ENCODE measurements around the gene CDH3.

CDH3 gene

GRCh38 chr16:68644715-68645493 lies at the start of gene CDH3:
TSS of gene CDH3 (plus strand) at chr16:68645310. CDS start at chr16:68645380, 70 bp downstream.
- DNase-seq (peak; percentile 39), ATAC-seq (replicated peaks) (peak; percentile 67 to 74)
- Mint-ChIP-seq H3K27ac (peak within 1 kb of the TSS; percentile 87), H3K9me3 (no peaks in the 10 kb centered on the region), H3K4me3 (peak within 1 kb of the TSS; percentile 53 to 74), H3K4me1 (peaks cover 7 to 29% of the 10 kb centered on the region in 2 donors), H3K27me3 (peaks cover 59 to 80% of the 10 kb centered on the region in 2 donors), H3K36me3 (no peaks in the 10 kb centered on the region)

GRCh38 chr16:68596266-68596665 lies 48.8 kb upstream of the CDH3 start:
- no peak overlapping the region for H3K4me3 Mint-ChIP-seq
- H3K9me3 Mint-ChIP-seq, result peaks cover 7 to 10% of the 10 kb centered on the region in 2 donors
- peaks cover 4 to 5% of the 10 kb centered on the region in 2 donors for H3K27me3 Mint-ChIP-seq
- no peaks in the 10 kb centered on the region for H3K4me1 Mint-ChIP-seq
- no peak overlapping the region for H3K27ac Mint-ChIP-seq
- DNase-seq (no peak), ATAC-seq (replicated peaks) (no peak)
- peaks cover 7 to 16% of the 10 kb centered on the region in 2 donors for H3K36me3 Mint-ChIP-seq

DNA sequence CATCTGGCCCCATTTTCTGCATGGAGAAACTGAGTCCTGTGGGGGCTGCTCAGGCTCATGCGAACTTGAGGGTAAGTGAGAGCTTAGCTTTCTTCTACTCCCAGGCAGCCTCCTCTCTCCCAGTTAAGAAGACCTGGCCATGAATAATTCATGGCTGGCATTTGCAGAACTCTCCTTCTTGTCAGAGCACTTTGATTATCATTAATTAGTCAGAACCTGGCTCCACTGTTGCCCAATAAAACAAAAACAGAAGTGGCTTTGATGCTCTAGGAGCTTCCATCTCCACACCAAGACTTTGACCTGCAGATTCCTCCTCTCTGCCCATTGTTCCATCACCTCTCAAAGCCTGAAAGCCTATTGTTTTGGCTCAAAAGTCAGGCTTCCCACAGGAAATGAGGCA lies 45.5 kb upstream of the CDH3 start:
- Mint-ChIP-seq H3K27me3 (no peaks in the 10 kb centered on the region), H3K9me3 (no peaks in the 10 kb centered on the region), H3K4me1 (no peaks in the 10 kb centered on the region), H3K36me3 (no peaks in the 10 kb centered on the region), H3K27ac (no peak overlapping the region), H3K4me3 (no peak overlapping the region)
- no peak for DNase-seq
- ATAC-seq (replicated peaks), result no peak

GRCh38 chr16:68605746-68606145 lies 39.4 kb upstream of the CDH3 start:
- Mint-ChIP-seq H3K36me3 (peaks cover 0 to 2% of the 10 kb centered on the region in 2 donors), H3K27ac (no peak overlapping the region), H3K27me3 (no peaks in the 10 kb centered on the region), H3K4me1 (no peaks in the 10 kb centered on the region), H3K4me3 (no peak overlapping the region), H3K9me3 (peaks cover 0 to 2% of the 10 kb centered on the region in 2 donors)
- ATAC-seq (replicated peaks) (peak in 1 of 2 donors; percentile 23), DNase-seq (no peak)

- no peak for DNase-seq
These were observed 37.7 kb upstream of the CDH3 start for GRCh38 chr16:68607443-68607842.

DNA sequence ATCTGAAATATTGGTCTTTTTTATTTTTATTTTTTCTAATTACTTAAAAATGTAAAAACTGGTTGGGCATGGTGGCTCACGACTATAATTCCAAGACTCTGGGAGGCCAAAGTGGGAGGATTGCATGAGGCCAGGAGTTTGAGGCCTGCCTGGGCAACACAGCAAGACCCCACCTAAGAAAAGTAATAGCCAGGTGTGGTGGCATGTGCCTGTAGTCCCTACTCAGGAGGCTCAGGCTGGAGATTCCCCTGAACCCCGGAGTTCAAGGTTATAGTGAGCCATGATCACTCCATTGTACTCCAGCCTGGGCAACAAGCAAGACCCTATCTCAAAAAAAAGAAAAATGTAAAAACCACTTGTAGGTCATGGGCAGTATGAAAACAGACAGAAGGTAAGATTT lies 36.8 kb upstream of the CDH3 start:
- Mint-ChIP-seq H3K36me3 (peaks cover 0 to 2% of the 10 kb centered on the region in 2 donors), H3K9me3 (peaks cover 0 to 5% of the 10 kb centered on the region in 2 donors), H3K4me3 (no peak overlapping the region), H3K4me1 (no peaks in the 10 kb centered on the region), H3K27me3 (no peaks in the 10 kb centered on the region), H3K27ac (no peak overlapping the region)
- no peak for ATAC-seq (replicated peaks)
- DNase-seq, result no peak

More at GRCh38 chr16:68607443-68607842, 37.7 kb upstream of the CDH3 start:
- Mint-ChIP-seq H3K36me3 (peaks cover 0 to 2% of the 10 kb centered on the region in 2 donors), H3K27ac (peak overlapping the region; percentile 37), H3K9me3 (peaks cover 0 to 3% of the 10 kb centered on the region in 2 donors), H3K27me3 (no peaks in the 10 kb centered on the region), H3K4me3 (no peak overlapping the region), H3K4me1 (no peaks in the 10 kb centered on the region)
- peak; percentile 36 to 39 for ATAC-seq (replicated peaks)

DNA sequence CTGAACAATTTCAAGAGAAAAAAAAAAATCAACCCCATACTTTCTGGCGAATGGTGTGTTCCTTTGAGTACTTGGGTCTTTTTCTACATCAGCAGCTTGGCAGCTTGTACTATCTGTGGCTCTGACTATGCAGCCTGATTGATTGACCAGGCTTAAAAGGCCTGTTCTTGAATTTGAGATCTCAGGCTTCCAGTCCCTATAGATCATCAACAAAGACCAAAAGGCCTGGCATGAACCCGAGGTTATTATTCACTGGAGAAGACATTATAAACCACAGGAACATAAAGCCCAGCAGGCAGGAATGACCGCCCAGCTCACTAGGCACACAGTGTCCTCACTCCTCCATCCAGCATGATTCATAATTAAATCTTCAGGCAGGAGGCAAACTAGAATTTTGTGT lies 32.1 kb upstream of the CDH3 start:
- ATAC-seq (replicated peaks) (no peak), DNase-seq (no peak)
- H3K27ac Mint-ChIP-seq, result no peak overlapping the region
- no peaks in the 10 kb centered on the region for H3K4me1 Mint-ChIP-seq
- H3K9me3 Mint-ChIP-seq, result peaks cover 4 to 13% of the 10 kb centered on the region in 2 donors
- H3K27me3 Mint-ChIP-seq, result peaks cover 0 to 5% of the 10 kb centered on the region in 2 donors
- H3K36me3 Mint-ChIP-seq, result peaks cover 0 to 4% of the 10 kb centered on the region in 2 donors
- H3K4me3 Mint-ChIP-seq, result no peak overlapping the region

DNA sequence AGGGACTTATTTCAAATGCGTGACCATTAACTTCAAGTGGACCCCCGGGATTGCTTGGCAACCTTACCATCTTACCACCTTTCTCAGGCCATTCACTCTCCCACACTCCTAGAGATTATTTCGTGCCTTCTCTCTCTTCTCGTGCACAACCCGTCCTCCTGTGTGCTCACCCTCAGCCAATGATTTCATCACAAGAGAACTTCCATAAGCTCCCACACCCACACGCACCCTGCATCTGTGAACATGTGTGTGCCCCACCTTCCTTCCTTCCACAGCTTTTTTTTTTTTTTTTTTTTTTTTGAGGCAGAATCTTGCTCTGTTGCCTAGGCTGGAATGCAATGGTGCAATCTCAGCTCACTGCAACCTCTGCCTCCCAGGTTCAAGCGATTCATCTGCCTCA lies 27.4 kb upstream of the CDH3 start:
- ATAC-seq (replicated peaks) (no peak), DNase-seq (no peak)
- Mint-ChIP-seq H3K27me3 (peaks cover 5 to 10% of the 10 kb centered on the region in 2 donors), H3K27ac (no peak overlapping the region), H3K9me3 (peaks cover 4 to 8% of the 10 kb centered on the region in 2 donors), H3K4me1 (no peaks in the 10 kb centered on the region), H3K36me3 (peaks cover 0 to 2% of the 10 kb centered on the region in 2 donors), H3K4me3 (no peak overlapping the region)

DNA sequence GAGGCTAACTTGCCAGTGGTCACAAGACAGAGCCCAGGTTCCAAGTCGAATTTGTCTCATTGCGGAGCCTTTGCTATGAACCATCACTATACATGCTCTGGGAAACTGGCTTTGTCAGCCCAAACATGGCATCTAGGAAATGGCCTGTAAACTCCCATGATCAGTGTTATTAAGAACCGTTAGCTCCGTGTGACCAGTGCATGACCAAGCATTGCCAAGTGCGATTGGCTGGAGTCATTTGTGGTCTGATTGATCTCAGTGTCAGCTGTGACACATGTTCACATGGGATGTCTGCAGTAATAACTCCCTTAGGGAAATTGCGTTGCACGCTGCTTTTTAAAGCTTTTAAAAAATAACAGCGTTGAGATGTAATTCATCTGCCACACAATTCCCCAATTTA lies 18.6 kb upstream of the CDH3 start:
- DNase-seq, result no peak
- H3K9me3 Mint-ChIP-seq, result no peaks in the 10 kb centered on the region
- no peak for ATAC-seq (replicated peaks)
- no peak overlapping the region for H3K4me3 Mint-ChIP-seq
- H3K4me1 Mint-ChIP-seq, result no peaks in the 10 kb centered on the region
- peaks cover 5 to 40% of the 10 kb centered on the region in 2 donors for H3K27me3 Mint-ChIP-seq
- H3K36me3 Mint-ChIP-seq, result no peaks in the 10 kb centered on the region
- H3K27ac Mint-ChIP-seq, result no peak overlapping the region

DNA sequence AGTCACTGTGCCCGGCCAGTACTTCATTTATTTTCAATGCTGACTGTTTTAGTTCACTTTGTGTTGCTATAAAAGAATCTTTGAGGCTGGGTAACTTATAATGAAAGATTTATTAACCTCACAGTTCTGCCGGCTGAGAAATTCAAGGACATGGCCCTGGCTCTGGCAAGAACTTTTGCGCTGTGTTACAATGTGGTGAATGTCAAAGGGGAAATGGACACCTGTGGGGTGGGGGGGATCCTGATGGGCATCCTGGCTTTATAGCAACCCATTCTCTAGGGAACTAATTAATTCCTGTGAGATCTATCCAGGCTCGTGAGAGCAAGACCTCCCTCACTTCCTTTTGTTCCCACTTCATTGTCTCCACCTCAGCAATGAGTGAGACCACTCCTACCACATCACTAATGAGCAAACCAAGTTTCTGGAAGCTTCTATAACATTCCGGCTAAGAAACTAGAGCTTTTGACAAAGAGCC lies 17.1 kb upstream of the CDH3 start:
- H3K27me3 Mint-ChIP-seq, result peaks cover 7 to 43% of the 10 kb centered on the region in 2 donors
- no peak overlapping the region for H3K27ac Mint-ChIP-seq
- DNase-seq, result no peak
- no peak overlapping the region for H3K4me3 Mint-ChIP-seq
- no peaks in the 10 kb centered on the region for H3K9me3 Mint-ChIP-seq
- H3K4me1 Mint-ChIP-seq, result no peaks in the 10 kb centered on the region
- H3K36me3 Mint-ChIP-seq, result no peaks in the 10 kb centered on the region
- ATAC-seq (replicated peaks), result no peak

GRCh38 chr16:68629351-68629910 lies 15.7 kb upstream of the CDH3 start:
- Mint-ChIP-seq H3K4me3 (no peak overlapping the region), H3K27ac (no peak overlapping the region), H3K9me3 (no peaks in the 10 kb centered on the region), H3K36me3 (no peaks in the 10 kb centered on the region), H3K27me3 (peaks cover 7 to 43% of the 10 kb centered on the region in 2 donors), H3K4me1 (no peaks in the 10 kb centered on the region)
- no peak for ATAC-seq (replicated peaks)
- DNase-seq, result no peak

GRCh38 chr16:68636064-68636560 lies 9.0 kb upstream of the CDH3 start:
- DNase-seq, result no peak
- no peak overlapping the region for H3K27ac Mint-ChIP-seq
- H3K9me3 Mint-ChIP-seq, result peaks cover 0 to 1% of the 10 kb centered on the region in 2 donors
- H3K36me3 Mint-ChIP-seq, result no peaks in the 10 kb centered on the region
- H3K4me1 Mint-ChIP-seq, result no peaks in the 10 kb centered on the region
- no peak for ATAC-seq (replicated peaks)
- peaks cover 21 to 35% of the 10 kb centered on the region in 2 donors for H3K27me3 Mint-ChIP-seq
- H3K4me3 Mint-ChIP-seq, result no peak overlapping the region

DNA sequence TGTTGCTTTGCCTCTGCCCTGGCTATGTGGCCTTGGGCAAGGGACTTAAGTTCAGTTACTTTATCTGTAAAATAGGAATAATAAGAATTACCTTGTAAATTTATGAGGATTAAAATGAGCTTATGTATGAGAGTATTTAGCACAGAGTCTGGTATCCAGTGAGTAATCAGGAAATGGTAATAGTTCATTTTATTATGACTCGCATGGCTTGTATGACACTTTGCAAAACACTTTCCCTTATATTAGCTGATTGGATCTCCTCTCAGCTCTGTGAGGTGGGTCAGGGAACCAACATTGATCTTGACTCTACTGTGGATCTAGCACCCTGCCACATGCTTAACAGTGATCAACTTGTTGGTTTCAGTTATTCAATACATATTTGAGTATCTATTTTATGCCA lies 8.3 kb upstream of the CDH3 start:
- Mint-ChIP-seq H3K4me1 (no peaks in the 10 kb centered on the region), H3K27me3 (peaks cover 23 to 35% of the 10 kb centered on the region in 2 donors), H3K9me3 (peaks cover 0 to 1% of the 10 kb centered on the region in 2 donors), H3K36me3 (no peaks in the 10 kb centered on the region), H3K27ac (no peak overlapping the region), H3K4me3 (no peak overlapping the region)
- ATAC-seq (replicated peaks) (no peak), DNase-seq (no peak)

DNA sequence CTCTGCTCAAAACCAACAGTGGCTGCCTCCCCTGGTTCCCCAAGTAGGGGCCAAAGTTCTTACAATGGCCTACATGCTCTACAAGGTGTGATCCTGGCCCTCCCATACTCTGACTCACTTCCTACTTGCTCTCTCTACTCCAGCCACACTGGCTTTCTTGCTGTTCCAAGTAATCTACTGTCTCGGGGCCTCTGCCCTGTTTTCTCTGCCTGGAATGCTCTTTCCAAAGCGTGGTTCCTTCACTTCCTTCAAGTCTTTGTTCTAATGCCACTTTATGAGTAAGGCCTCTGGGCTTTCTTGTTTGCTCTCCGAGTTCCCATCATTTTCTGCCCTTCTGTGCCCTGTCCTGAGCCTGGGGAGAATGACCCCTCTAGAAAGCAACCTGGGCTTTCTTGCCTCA lies 4.1 kb upstream of the CDH3 start:
- Mint-ChIP-seq H3K9me3 (peaks cover 0 to 1% of the 10 kb centered on the region in 2 donors), H3K36me3 (no peaks in the 10 kb centered on the region), H3K27ac (no peak overlapping the region), H3K27me3 (peaks cover 39 to 63% of the 10 kb centered on the region in 2 donors), H3K4me1 (peaks cover 7 to 25% of the 10 kb centered on the region in 2 donors), H3K4me3 (no peak overlapping the region)
- DNase-seq (no peak), ATAC-seq (replicated peaks) (no peak)

- H3K4me3 Mint-ChIP-seq, result no peak overlapping the region
- DNase-seq, result no peak
- peaks cover 42 to 68% of the 10 kb centered on the region in 2 donors for H3K27me3 Mint-ChIP-seq
These were observed 3.1 kb upstream of the CDH3 start for GRCh38 chr16:68642047-68642435.

More at GRCh38 chr16:68642047-68642435, 3.1 kb upstream of the CDH3 start:
- Mint-ChIP-seq H3K27ac (no peak overlapping the region), H3K9me3 (peaks cover 0 to 1% of the 10 kb centered on the region in 2 donors), H3K4me1 (peaks cover 7 to 29% of the 10 kb centered on the region in 2 donors), H3K36me3 (no peaks in the 10 kb centered on the region)
- ATAC-seq (replicated peaks), result no peak

Data from stimulated activated naive B cell treated with anti-CD40 and anti-IgM and Interleukin-4, amounts not matched to agents 10 μg/mL and 1 μg/mL and 100 μg/mL, for 72 hours (primary cell).